H9 (cell line): ENCODE results near the gene PPP2R3B. TPM values are rescaled to one million over a fixed set of nuclear protein-coding genes. Genes with fewer than 3 reads are reported as not detected.
A peak's percentile ranks its signal among the peaks of the same experiment; 100 is the strongest.

Source experiments
- DNase-seq: peaks from one replicate; pipeline ENCODE4 v3.0.0-alpha.2; 2017
- H2AFZ ChIP-seq: one replicate; pipeline ENCODE4 v1.6.1; 2013; ENCODE audit warnings: mild to moderate bottlenecking, low read length, control low read depth, moderate library complexity
- H2AK5ac ChIP-seq: 2 replicates; pipeline ENCODE4 v1.6.1; 2013; ENCODE audit warnings: low read length, control low read depth, mixed read lengths; ENCODE audit not compliant: insufficient read length
- H2BK120ac ChIP-seq: one replicate; pipeline ENCODE4 v1.6.1; 2013; ENCODE audit warnings: low read depth, mild to moderate bottlenecking, low read length, control low read depth, inconsistent platforms; ENCODE audit not compliant: poor library complexity, severe bottlenecking
- H2BK12ac ChIP-seq: 2 replicates; pipeline ENCODE4 v1.6.1; 2013; ENCODE audit warnings: low read length, control low read depth, mixed read lengths, low read depth; ENCODE audit not compliant: insufficient read length
- H2BK15ac ChIP-seq: 2 replicates; pipeline ENCODE4 v1.6.1; 2013; ENCODE audit warnings: low read depth, low read length, control low read depth
- H2BK20ac ChIP-seq: one replicate; pipeline ENCODE4 v1.6.1; 2013; ENCODE audit warnings: low read depth, mild to moderate bottlenecking, low read length, control low read depth, inconsistent platforms; ENCODE audit not compliant: poor library complexity, severe bottlenecking
- H2BK5ac ChIP-seq: 2 replicates; pipeline ENCODE4 v1.6.1; 2013; ENCODE audit warnings: low read length, control low read depth, mixed read lengths; ENCODE audit not compliant: insufficient read length
- H3K14ac ChIP-seq: 2 replicates; pipeline ENCODE4 v1.6.1; 2013; ENCODE audit warnings: low read length, control low read depth; ENCODE audit not compliant: insufficient read depth
- H3K18ac ChIP-seq: 2 replicates; pipeline ENCODE4 v1.6.1; 2013; ENCODE audit warnings: low read depth, mild to moderate bottlenecking, mixed read lengths, low read length, control low read depth; ENCODE audit not compliant: insufficient read length
- H3K23ac ChIP-seq: 2 replicates; pipeline ENCODE4 v1.6.1; 2013; ENCODE audit warnings: low read length, control low read depth, mixed read lengths, low read depth; ENCODE audit not compliant: insufficient read length
- H3K23me2 ChIP-seq: 2 replicates; pipeline ENCODE4 v1.6.1; 2013; ENCODE audit warnings: low read depth, mild to moderate bottlenecking, mixed read lengths, low read length, control low read depth; ENCODE audit not compliant: insufficient read length, poor library complexity, severe bottlenecking
- H3K27ac ChIP-seq: 2 replicates; pipeline ENCODE4 v1.5.1; 2013; ENCODE audit warnings: low read length, control low read depth, mixed read lengths, low read depth; ENCODE audit not compliant: insufficient read length
- H3K27me3 ChIP-seq: 2 replicates; pipeline ENCODE4 v1.6.1; 2013; ENCODE audit warnings: low read length, control low read depth, inconsistent platforms; ENCODE audit not compliant: insufficient read depth
- H3K4ac ChIP-seq: 2 replicates; pipeline ENCODE4 v1.6.1; 2013; ENCODE audit warnings: low read depth, mild to moderate bottlenecking, control low read depth, inconsistent platforms, low read length, moderate library complexity
- H3K4me1 ChIP-seq: 2 replicates; pipeline ENCODE4 v1.6.1; 2013; ENCODE audit warnings: low read length, control low read depth, inconsistent platforms; ENCODE audit not compliant: insufficient read depth
- H3K4me2 ChIP-seq: 2 replicates; pipeline ENCODE4 v1.6.1; 2013; ENCODE audit warnings: low read length, control low read depth, mixed read lengths; ENCODE audit not compliant: insufficient read length, insufficient read depth
- H3K56ac ChIP-seq: 2 replicates; pipeline ENCODE4 v1.6.1; 2013; ENCODE audit warnings: low read depth, mild to moderate bottlenecking, mixed read lengths, low read length, control low read depth; ENCODE audit not compliant: insufficient read length
- H3K79me1 ChIP-seq: 2 replicates; pipeline ENCODE4 v1.6.1; 2013; ENCODE audit warnings: low read depth, mild to moderate bottlenecking, moderate library complexity, low read length, control low read depth, inconsistent platforms; ENCODE audit not compliant: insufficient read depth, poor library complexity, severe bottlenecking
- H3K79me2 ChIP-seq: 2 replicates; pipeline ENCODE4 v1.6.1; 2013; ENCODE audit warnings: low read length, control low read depth, inconsistent platforms; ENCODE audit not compliant: insufficient read depth
- H3K9ac ChIP-seq: 2 replicates; pipeline ENCODE4 v1.6.1; 2013; ENCODE audit warnings: low read length, control low read depth, mixed read lengths; ENCODE audit not compliant: insufficient read length; ENCODE audit errors: extremely low read depth
- H3K9me3 ChIP-seq: one replicate; pipeline ENCODE4 v1.6.1; 2013; ENCODE audit warnings: low read depth, low read length, inconsistent platforms; ENCODE audit not compliant: control insufficient read depth
- H3T11ph ChIP-seq: one replicate; pipeline ENCODE4 v1.6.1; 2013; ENCODE audit warnings: mild to moderate bottlenecking, low read length, control low read depth, inconsistent platforms
- H4K20me1 ChIP-seq: one replicate; pipeline ENCODE4 v1.6.1; 2013; ENCODE audit not compliant: control insufficient read depth, insufficient read length, insufficient read depth
- H4K5ac ChIP-seq: 2 replicates; pipeline ENCODE4 v1.6.1; 2013; ENCODE audit warnings: low read depth, mild to moderate bottlenecking, mixed read lengths, low read length, control low read depth; ENCODE audit not compliant: insufficient read length
- H4K8ac ChIP-seq: replicated peaks from 2 replicates; pipeline ENCODE4 v1.6.1; 2013; ENCODE audit warnings: low read length, control low read depth, mixed read lengths, low read depth; ENCODE audit not compliant: insufficient read length
- H4K91ac ChIP-seq: 2 replicates; pipeline ENCODE4 v1.6.1; 2013; ENCODE audit warnings: low read depth, mild to moderate bottlenecking, moderate library complexity, mixed read lengths, low read length, control low read depth; ENCODE audit not compliant: insufficient read length
- H3K27ac Mint-ChIP-seq, 3 experiments: 2 replicates in 2 of 3; 3 replicates in 1 of 3; pipeline ENCODE4 v1.8.0; 2020 to 2021; ENCODE audit warnings: mixed read lengths in 3 of 3, mild to moderate bottlenecking in 1 of 3, moderate library complexity in 1 of 3
- H3K27me3 Mint-ChIP-seq: 2 replicates; pipeline ENCODE4 v1.8.0; 2021; ENCODE audit warnings: low read depth, mild to moderate bottlenecking, moderate library complexity, mixed read lengths
- H3K36me3 Mint-ChIP-seq, 3 experiments: 2 replicates in 2 of 3; 3 replicates in 1 of 3; pipeline ENCODE4 v1.8.0; 2020 to 2021; ENCODE audit warnings: low read depth in 3 of 3, mixed read lengths in 3 of 3; ENCODE audit not compliant: insufficient read depth in 1 of 3
- H3K4me1 Mint-ChIP-seq, 2 experiments: 2 replicates each; pipeline ENCODE4 v1.8.0; 2020; ENCODE audit warnings: mixed read lengths in 2 of 2
- H3K4me3 Mint-ChIP-seq, 2 experiments: 2 replicates in 1 of 2; 3 replicates in 1 of 2; pipeline ENCODE4 v1.8.0; 2020 to 2021; ENCODE audit warnings: mild to moderate bottlenecking in 2 of 2, mixed read lengths in 2 of 2, moderate library complexity in 1 of 2
- H3K9me3 Mint-ChIP-seq, 2 experiments: 2 replicates in 1 of 2; 3 replicates in 1 of 2; pipeline ENCODE4 v1.8.0; 2020; ENCODE audit warnings: mild to moderate bottlenecking in 2 of 2, mixed read lengths in 2 of 2, moderate library complexity in 1 of 2
- WGBS: extraction: QIAGEN DNeasy Blood & Tissue Kit; methylation state at CpG from one replicate; pipeline ENCODE4 v1.1.7; 2013; ENCODE audit warnings: missing lambda C conversion rate, low lambda C conversion rate, mixed read lengths; ENCODE audit not compliant: insufficient read length; ENCODE audit errors: extremely low coverage; 5-methylcytosine and 5-hydroxymethylcytosine counted together
- total RNA-seq: library from RNA; stranded (reverse); gene quantifications from 2 replicates; pipeline ENCODE4 v1.2.1, GENCODE V29; 2021
- TF ChIP-seq, protein P1 (sequence below): fragments of 200-600 bp; sonication (generic); conservative IDR thresholded peaks from 3 replicates; pipeline ENCODE4 v1.8.0; 2021; ENCODE audit warnings: antibody characterized with exemption, mild to moderate bottlenecking

PPP2R3B gene
- total RNA-seq, 1 experiment from 2014 or later: 72.1 TPM

DNA sequence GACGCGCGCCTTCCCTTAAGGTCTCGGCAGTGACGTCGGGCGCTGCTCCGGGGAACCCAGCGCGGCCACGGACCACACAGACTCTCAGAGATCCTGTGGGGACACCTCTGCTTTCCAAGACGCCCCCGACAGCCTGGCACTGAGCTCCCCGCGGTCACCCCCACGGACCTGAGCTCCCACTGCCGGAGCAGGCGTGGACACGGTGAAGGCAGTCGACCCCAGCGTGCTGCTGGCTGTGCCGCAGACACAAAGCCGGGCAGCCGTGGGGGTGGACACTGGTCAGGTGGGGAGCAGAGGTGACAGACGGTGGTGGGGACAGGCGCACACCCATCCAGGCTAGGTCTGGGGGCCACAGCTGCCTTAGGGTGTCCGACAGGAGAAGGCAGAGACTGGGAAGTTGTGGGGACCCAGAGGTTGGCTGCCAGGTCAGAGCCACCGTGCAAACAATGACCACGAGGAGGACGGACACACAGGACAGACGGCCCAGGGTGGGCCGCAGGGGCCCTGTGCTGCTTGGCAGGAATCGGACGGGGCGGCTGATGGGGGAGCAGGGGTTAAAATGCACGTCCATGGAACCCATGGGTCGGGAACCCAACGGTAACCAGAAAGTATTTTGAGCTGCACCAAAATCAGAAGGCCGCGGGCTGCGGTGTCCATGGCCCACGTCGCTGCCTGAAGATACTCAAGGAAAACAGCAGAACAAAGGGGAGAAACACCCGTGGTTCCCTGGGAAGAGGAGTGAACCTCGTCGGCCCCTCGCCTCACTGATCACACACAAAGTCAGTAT is 51.5 kb downstream of the PPP2R3B start:
- no peak overlapping the region for H3K27ac ChIP-seq
- H3T11ph ChIP-seq: no peak overlapping the region
- no peaks in the 10 kb centered on the region for H3K4me1 ChIP-seq
- no peak overlapping the region for H2BK20ac ChIP-seq
- no peak overlapping the region for H4K8ac ChIP-seq
- H3K27me3 ChIP-seq: no peaks in the 10 kb centered on the region
- no peak overlapping the region; the same call in 1 of the 2 replicates for H3K14ac ChIP-seq
- no peaks in the 10 kb centered on the region for H3K79me1 ChIP-seq
- no peak overlapping the region for H3K9ac ChIP-seq
- H3K18ac ChIP-seq: no peak overlapping the region
- no peak overlapping the region for H2BK120ac ChIP-seq
- H3K4me1 Mint-ChIP-seq: 0 out of 4 replicates have a peak, but pooled peaks cover 0 to 2% of the 10 kb centered on the region in 2 experiments
- H3K27me3 Mint-ChIP-seq: no peaks in the 10 kb centered on the region
- TF ChIP-seq, protein P1, sequence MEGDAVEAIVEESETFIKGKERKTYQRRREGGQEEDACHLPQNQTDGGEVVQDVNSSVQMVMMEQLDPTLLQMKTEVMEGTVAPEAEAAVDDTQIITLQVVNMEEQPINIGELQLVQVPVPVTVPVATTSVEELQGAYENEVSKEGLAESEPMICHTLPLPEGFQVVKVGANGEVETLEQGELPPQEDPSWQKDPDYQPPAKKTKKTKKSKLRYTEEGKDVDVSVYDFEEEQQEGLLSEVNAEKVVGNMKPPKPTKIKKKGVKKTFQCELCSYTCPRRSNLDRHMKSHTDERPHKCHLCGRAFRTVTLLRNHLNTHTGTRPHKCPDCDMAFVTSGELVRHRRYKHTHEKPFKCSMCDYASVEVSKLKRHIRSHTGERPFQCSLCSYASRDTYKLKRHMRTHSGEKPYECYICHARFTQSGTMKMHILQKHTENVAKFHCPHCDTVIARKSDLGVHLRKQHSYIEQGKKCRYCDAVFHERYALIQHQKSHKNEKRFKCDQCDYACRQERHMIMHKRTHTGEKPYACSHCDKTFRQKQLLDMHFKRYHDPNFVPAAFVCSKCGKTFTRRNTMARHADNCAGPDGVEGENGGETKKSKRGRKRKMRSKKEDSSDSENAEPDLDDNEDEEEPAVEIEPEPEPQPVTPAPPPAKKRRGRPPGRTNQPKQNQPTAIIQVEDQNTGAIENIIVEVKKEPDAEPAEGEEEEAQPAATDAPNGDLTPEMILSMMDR: no peak
- no peak overlapping the region for H3K4me3 Mint-ChIP-seq
- no peak overlapping the region for H4K5ac ChIP-seq
- no peak for DNase-seq
- H2BK12ac ChIP-seq: no peak overlapping the region
- H3K36me3 Mint-ChIP-seq: peaks cover 22 to 39% (median 34%) of the 10 kb centered on the region in 3 experiments
- H3K4me2 ChIP-seq: no peak overlapping the region
- no peak overlapping the region for H3K4ac ChIP-seq
- H3K23ac ChIP-seq: no peak overlapping the region
- H3K9me3 Mint-ChIP-seq: peaks cover 0 to 1% of the 10 kb centered on the region in 2 experiments; a peak in 2 of 5 replicates
- H3K27ac Mint-ChIP-seq: peak overlapping the region in 2 of 3 experiments; percentile 67; a peak in 2 of 7 replicates
- no peak overlapping the region for H2AK5ac ChIP-seq
- no peak overlapping the region for H3K56ac ChIP-seq
- H2AFZ ChIP-seq: no peak overlapping the region
- H2BK5ac ChIP-seq: no peak overlapping the region
- no peaks in the 10 kb centered on the region for H3K9me3 ChIP-seq
- no peak overlapping the region for H4K91ac ChIP-seq
- no peaks in the 10 kb centered on the region for H3K79me2 ChIP-seq
- no peaks in the 10 kb centered on the region for H3K23me2 ChIP-seq
- WGBS: no CpG with 5 or more reads among the region's 47 CpGs
- no peak overlapping the region for H2BK15ac ChIP-seq
- H4K20me1 ChIP-seq: no peaks in the 10 kb centered on the region
